Activated CD8-positive, alpha-beta T cell treated with anti-CD3 and anti-CD28 coated beads for 36 hours (primary cell): ENCODE results near the gene AHNAK. TPM values are rescaled to one million over a fixed set of nuclear protein-coding genes. Genes with fewer than 3 reads are reported as not detected.
"Not testable (repeated sequence)": the region's sequence is repeated elsewhere in the genome, so short reads cannot be mapped to it uniquely, and the experiment has no call there.

ENCODE experiments used
- ATAC-seq: fragments of 200-7000 bp; cut with Tn5 transposase; one replicate; pipeline ENCODE4 v1.10.0; 2021; ENCODE audit warnings: mild to moderate bottlenecking, moderate library complexity
- CTCF ChIA-PET: fragments of 350-600 bp; sonication (Branson Sonifier 250); formaldehyde crosslinking; loops from one replicate; lab custom pipeline; 2021; ENCODE audit warnings: antibody characterized with exemption; lab: Charles Lee
- POLR2A ChIA-PET: fragments of 350-600 bp; sonication (Branson Sonifier 250); formaldehyde crosslinking; loops from one replicate; lab custom pipeline; 2021; ENCODE audit warnings: antibody characterized with exemption; lab: Charles Lee
- DNase-seq: peaks from one replicate; pipeline ENCODE4 v3.0.0-alpha.2; 2020
- H3K27ac Mint-ChIP-seq: one replicate; pipeline ENCODE4 v1.8.0; 2021; ENCODE audit warnings: mild to moderate bottlenecking, mixed read lengths
- H3K27me3 Mint-ChIP-seq: one replicate; pipeline ENCODE4 v1.8.0; 2021; ENCODE audit warnings: mixed read lengths
- H3K36me3 Mint-ChIP-seq: one replicate; pipeline ENCODE4 v1.8.0; 2021; ENCODE audit warnings: low read depth, mixed read lengths
- H3K4me1 Mint-ChIP-seq: one replicate; pipeline ENCODE4 v1.8.0; 2021; ENCODE audit warnings: low read depth, mixed read lengths
- H3K4me3 Mint-ChIP-seq: one replicate; pipeline ENCODE4 v1.8.0; 2021; ENCODE audit warnings: mild to moderate bottlenecking, moderate library complexity, mixed read lengths
- H3K9me3 Mint-ChIP-seq: one replicate; pipeline ENCODE4 v1.8.0; 2021; ENCODE audit warnings: mixed read lengths
- intact Hi-C: fragments of 100-400 bp; cut with micrococcal nuclease; formaldehyde crosslinking; loops from one replicate; pipeline ENCODE4 v1.10.0; 2022
- total RNA-seq, 2 experiments: library from RNA; stranded (reverse); gene quantifications; one replicate each; pipeline ENCODE4 v1.2.3, GENCODE V29; 2021
- TF ChIP-seq, protein P1 (sequence below): fragments of 200-600 bp; IDR thresholded peaks from one replicate; pipeline ENCODE4 v1.8.0; 2022; ENCODE audit warnings: antibody characterized with exemption, mild to moderate bottlenecking

The AHNAK gene
- total RNA-seq, 2 experiments from 2014 or later: 41.1 to 43.0 TPM

DNA sequence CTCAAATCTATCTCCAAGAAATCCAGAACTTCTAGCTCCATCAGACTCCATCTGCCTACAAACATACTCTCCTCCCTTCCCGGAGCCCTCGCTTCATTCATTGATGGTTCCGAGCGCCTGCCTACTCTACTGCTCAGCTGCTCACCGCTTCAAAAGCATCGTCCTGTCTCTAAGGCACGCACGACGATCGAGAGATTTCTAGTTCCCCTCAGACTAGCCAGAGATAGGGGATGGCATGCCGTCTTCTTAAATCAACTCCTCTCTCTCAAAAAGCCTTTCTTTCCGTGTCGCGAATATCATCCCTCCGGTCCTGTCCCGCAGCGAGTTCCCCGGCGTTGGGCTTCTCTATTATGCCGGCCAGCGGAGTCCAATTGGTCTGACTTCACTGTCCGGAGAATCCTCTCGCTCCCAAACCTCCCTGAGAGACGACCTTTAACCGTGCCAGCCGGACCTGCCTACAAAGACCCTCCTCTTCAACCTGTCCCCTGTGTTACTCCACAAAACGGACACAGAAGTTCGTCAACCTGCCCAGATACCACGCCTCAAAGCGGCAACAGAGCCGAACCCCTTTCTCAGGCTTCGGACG, 26.5 kb upstream of the AHNAK start:
- H3K9me3 Mint-ChIP-seq: no peaks in the 10 kb centered on the region
- POLR2A ChIA-PET: interaction anchor here (1.0 to 11.0 kb wide), 14 partner anchors 12 to 282 kb away, joined by 3 to 156 read pairs (median 6); partner anchors contain the start of genes C11orf98, CSKMT and TUT1
- H3K4me1 Mint-ChIP-seq: peaks cover 51% of the 10 kb centered on the region
- ATAC-seq (no peak), DNase-seq (peak; percentile 34)
- CTCF ChIA-PET: interaction anchor here (1.0 to 4.0 kb wide), 11 partner anchors 13 to 179 kb away, joined by 3 to 14 read pairs (median 5); partner anchors contain the start of gene TUT1
- TF ChIP-seq, protein P1, sequence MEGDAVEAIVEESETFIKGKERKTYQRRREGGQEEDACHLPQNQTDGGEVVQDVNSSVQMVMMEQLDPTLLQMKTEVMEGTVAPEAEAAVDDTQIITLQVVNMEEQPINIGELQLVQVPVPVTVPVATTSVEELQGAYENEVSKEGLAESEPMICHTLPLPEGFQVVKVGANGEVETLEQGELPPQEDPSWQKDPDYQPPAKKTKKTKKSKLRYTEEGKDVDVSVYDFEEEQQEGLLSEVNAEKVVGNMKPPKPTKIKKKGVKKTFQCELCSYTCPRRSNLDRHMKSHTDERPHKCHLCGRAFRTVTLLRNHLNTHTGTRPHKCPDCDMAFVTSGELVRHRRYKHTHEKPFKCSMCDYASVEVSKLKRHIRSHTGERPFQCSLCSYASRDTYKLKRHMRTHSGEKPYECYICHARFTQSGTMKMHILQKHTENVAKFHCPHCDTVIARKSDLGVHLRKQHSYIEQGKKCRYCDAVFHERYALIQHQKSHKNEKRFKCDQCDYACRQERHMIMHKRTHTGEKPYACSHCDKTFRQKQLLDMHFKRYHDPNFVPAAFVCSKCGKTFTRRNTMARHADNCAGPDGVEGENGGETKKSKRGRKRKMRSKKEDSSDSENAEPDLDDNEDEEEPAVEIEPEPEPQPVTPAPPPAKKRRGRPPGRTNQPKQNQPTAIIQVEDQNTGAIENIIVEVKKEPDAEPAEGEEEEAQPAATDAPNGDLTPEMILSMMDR: no peak
- H3K36me3 Mint-ChIP-seq: peaks cover 70% of the 10 kb centered on the region
- intact Hi-C loops: no loop called here
- no peaks in the 10 kb centered on the region for H3K27me3 Mint-ChIP-seq
- H3K4me3 Mint-ChIP-seq: peak overlapping the region; percentile 96
- peak overlapping the region; percentile 97 for H3K27ac Mint-ChIP-seq

DNA sequence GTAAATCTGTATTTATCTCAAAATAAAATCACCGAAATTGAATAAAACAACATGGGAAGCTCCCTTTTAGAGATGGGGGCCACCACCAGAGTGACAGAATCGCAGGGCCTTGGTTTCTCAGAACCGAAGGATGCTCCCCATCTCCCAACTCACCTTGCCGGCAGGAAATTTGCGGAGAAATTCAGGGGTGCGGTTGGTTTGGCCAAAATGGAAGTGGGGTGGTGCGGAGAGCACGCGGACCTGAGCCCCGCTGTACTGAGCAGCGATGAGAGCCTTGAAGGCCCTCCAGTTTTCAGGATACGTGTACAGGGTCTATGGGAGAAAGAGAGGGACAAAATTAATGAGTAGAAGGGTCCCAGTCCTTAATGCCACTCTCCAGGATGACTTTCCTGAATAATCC, 25.8 kb upstream of the AHNAK start:
- H3K4me1 Mint-ChIP-seq: peaks cover 53% of the 10 kb centered on the region
- peaks cover 71% of the 10 kb centered on the region for H3K36me3 Mint-ChIP-seq
- TF ChIP-seq, protein P1: no peak
- no peaks in the 10 kb centered on the region for H3K27me3 Mint-ChIP-seq
- ATAC-seq: no peak
- H3K27ac Mint-ChIP-seq: peak overlapping the region; percentile 97
- POLR2A ChIA-PET: interaction anchor here (0.6 to 11.0 kb wide), 7 partner anchors 16 to 269 kb away, joined by 3 to 156 read pairs (median 3); partner anchors contain the start of gene TUT1
- peak overlapping the region; percentile 96 for H3K4me3 Mint-ChIP-seq
- DNase-seq: no peak
- CTCF ChIA-PET: interaction anchor here (1.2 to 4.0 kb wide), 6 partner anchors 12 to 148 kb away, joined by 3 to 14 read pairs (median 4); no protein-coding TSS in a partner anchor
- intact Hi-C loops: no loop called here
- no peaks in the 10 kb centered on the region for H3K9me3 Mint-ChIP-seq

DNA sequence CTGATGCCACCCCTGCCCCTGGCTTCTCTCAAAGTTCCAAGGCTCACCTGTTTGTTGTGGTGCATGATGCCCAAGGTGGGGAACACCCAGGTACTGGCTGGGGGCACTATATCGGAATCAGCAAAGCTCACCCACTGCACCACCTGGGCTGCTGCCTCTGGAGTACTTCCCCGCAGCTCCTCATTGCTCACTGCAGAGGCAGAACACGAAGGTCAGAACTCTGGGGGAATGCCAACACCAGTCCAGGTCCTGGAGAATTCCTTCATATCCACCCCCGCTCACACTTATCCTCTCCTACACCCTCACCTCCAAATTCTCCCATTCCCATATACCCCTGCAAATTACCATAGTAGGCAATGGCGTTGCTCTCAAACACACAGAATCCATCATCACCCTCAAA, 24.9 kb upstream of the AHNAK start:
- ChIA-PET CTCF (interaction anchor here (2.0 to 4.9 kb wide), 3 partner anchors 11 to 147 kb away, joined by 8 to 29 read pairs (median 25); partner anchors contain the start of gene TUT1), POLR2A (interaction anchor here (0.7 to 11.0 kb wide), 4 partner anchors 15 to 156 kb away, joined by 4 to 156 read pairs (median 10); partner anchors contain the start of genes HNRNPUL2, LBHD1, TUT1 and UQCC3)
- H3K9me3 Mint-ChIP-seq, ATAC-seq, DNase-seq, H3K27me3 Mint-ChIP-seq, intact Hi-C loops: not testable (repeated sequence)
- Mint-ChIP-seq H3K36me3 (peaks cover 75% of the 10 kb centered on the region), H3K27ac (peak overlapping the region; percentile 97), H3K4me1 (peaks cover 62% of the 10 kb centered on the region), H3K4me3 (peak overlapping the region; percentile 96)

DNA sequence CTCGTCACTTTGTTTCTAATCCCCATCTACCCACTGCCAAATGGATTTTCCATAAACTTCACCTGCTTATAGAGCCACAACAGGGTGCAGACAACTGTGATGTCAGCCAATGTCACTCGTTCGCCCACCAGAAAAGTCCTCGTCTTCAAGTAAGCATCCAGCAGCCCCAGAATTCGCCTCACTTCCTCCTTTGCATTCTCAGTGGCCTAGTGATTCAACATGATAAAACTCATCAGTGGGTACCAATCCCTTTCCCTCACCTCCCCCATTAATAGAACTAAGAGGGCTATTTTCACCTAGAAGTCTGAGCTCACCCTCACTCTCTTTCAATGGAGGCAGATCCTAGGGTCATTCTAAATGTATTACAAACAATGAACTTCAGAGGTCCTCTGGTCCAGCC, 24.3 kb upstream of the AHNAK start:
- Mint-ChIP-seq H3K36me3 (peaks cover 81% of the 10 kb centered on the region), H3K4me1 (peaks cover 65% of the 10 kb centered on the region), H3K4me3 (peak overlapping the region; percentile 96), H3K27ac (peak overlapping the region; percentile 97)
- ATAC-seq, intact Hi-C loops, DNase-seq, H3K27me3 Mint-ChIP-seq, H3K9me3 Mint-ChIP-seq: not testable (repeated sequence)
- POLR2A ChIA-PET: interaction anchor here (0.6 to 11.0 kb wide), 9 partner anchors 14 to 275 kb away, joined by 3 to 156 read pairs (median 4); partner anchors contain the start of genes AHNAK, HNRNPUL2, LBHD1 and TUT1
- CTCF ChIA-PET: interaction anchor here (0.6 to 4.9 kb wide), 4 partner anchors 11 to 146 kb away, joined by 3 to 29 read pairs (median 16); partner anchors contain the start of gene TUT1

DNA sequence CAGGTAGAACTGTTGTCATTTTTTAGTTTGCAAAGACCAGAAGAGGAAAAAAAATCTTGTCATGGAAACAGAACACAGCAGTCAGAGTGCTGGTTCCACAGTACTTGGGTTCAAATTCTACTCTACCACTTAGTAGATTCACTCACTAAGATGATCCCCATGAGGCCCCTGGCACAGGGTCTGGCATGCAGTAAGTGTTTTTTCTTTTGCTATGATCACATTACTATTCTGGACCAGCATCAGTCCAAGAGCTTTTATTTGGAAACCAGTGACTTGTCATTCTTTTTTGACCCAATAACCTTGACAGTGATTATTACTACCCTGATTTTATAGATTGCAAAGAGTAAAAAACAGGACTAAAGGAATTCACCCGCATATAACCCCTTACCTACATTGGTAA, 23.0 kb upstream of the AHNAK start:
- H3K36me3 Mint-ChIP-seq: peaks cover 85% of the 10 kb centered on the region
- ChIA-PET CTCF (interaction anchor here (0.7 to 4.9 kb wide), 6 partner anchors 10 to 145 kb away, joined by 3 to 29 read pairs (median 6); partner anchors contain the start of gene TUT1), POLR2A (interaction anchor here (0.6 to 11.0 kb wide), 10 partner anchors 13 to 311 kb away, joined by 3 to 156 read pairs (median 4); partner anchors contain the start of genes AHNAK, MTA2, SLC3A2 and TUT1)
- intact Hi-C loops: no loop called here
- H3K4me1 Mint-ChIP-seq: peaks cover 62% of the 10 kb centered on the region
- ATAC-seq (no peak), DNase-seq (no peak)
- H3K27ac Mint-ChIP-seq: peak overlapping the region; percentile 59
- TF ChIP-seq, protein P1: no peak
- H3K9me3 Mint-ChIP-seq: no peaks in the 10 kb centered on the region
- H3K4me3 Mint-ChIP-seq: peak overlapping the region; percentile 1
- H3K27me3 Mint-ChIP-seq: no peaks in the 10 kb centered on the region
